Amniotic stem cell (primary cell): ENCODE measurements around the gene ETV6.

Experiments used
- DNase-seq: peaks from one replicate; lab custom pipeline; 2025; lab: John Stamatoyannopoulos, UW

ETV6 gene

GRCh38 chr12:11929714-11930113 lies 280.2 kb downstream of the ETV6 start:
- no peak for DNase-seq

GRCh38 chr12:11939223-11939622 lies 289.7 kb downstream of the ETV6 start:
- no peak for DNase-seq

GRCh38 chr12:11941606-11942337 lies 292.3 kb downstream of the ETV6 start:
- DNase-seq, result peak; percentile 27

- DNase-seq, result no peak
These were observed 294.6 kb downstream of the ETV6 start for GRCh38 chr12:11943919-11944700.
